Right ventricle myocardium inferior (tissue), 1 donor: ENCODE results near the gene TOGARAM1. TPM values are rescaled to one million over a fixed set of nuclear protein-coding genes. Genes with fewer than 3 reads are reported as not detected.

Source experiments
- ATAC-seq: fragments of 200-7000 bp; cut with Tn5 transposase; one replicate; pipeline ENCODE4 v1.9.1; 2020; ENCODE audit warnings: mild to moderate bottlenecking, moderate library complexity
- DNase-seq: peaks from one replicate; pipeline ENCODE4 v3.0.0; 2021; ENCODE audit errors: missing footprints
- intact Hi-C: fragments of 100-400 bp; cut with DNase I; formaldehyde crosslinking; loops from one replicate; pipeline ENCODE4 v1.11.0; 2022
- total RNA-seq: library from RNA; stranded (reverse); fragmentation: NEBNext Ultra II Directional; extraction: Animal tissue kit (Norgen Biotek cat#: 25700); gene quantifications from one replicate; pipeline ENCODE4 v1.2.1, GENCODE V29; 2021
- donor health status: DM: no; HTN: yes; CAD: no; lungs with severe emphysema.

The TOGARAM1 gene
- total RNA-seq, 1 donor from 2014 or later = 20.5 TPM

GRCh38 chr14:45015133-45015532 lies 53.1 kb downstream of the TOGARAM1 start:
- ATAC-seq (no peak), DNase-seq (no peak)
- intact Hi-C loops = no loop called here

- DNase-seq (no peak), ATAC-seq (no peak)
- intact Hi-C loops = no loop called here
These were observed 66.2 kb downstream of the TOGARAM1 start for GRCh38 chr14:45028107-45028626.

- no peak for ATAC-seq
- intact Hi-C loops = no loop called here
- no peak for DNase-seq
These were observed 72.7 kb downstream of the TOGARAM1 start for GRCh38 chr14:45034730-45035129.

GRCh38 chr14:45038256-45038655 lies 76.3 kb downstream of the TOGARAM1 start:
- ATAC-seq = no peak
- no peak for DNase-seq
- intact Hi-C loops = no loop called here

DNA sequence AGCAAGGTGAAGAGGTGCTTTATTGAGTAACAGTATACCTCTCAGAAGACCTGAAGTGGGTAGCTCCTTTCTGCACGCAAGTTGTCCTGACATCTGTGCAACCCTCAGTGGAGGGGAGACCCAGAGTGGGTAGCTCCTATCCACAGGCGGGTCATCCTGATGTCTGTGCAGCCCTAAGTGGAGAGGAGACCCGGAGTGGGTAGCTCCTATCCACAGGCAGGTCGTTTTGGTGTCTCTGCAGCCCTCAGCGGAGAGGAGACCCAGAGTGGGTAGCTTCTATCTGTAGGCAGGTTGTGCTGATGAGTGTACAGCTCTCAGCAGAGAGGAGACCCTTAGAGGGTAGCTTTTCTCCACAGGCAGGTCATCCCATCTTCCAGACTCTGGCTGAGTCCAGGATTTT lies 76.9 kb downstream of the TOGARAM1 start:
- intact Hi-C loops = no loop called here
- no peak for DNase-seq
- ATAC-seq = no peak

DNA sequence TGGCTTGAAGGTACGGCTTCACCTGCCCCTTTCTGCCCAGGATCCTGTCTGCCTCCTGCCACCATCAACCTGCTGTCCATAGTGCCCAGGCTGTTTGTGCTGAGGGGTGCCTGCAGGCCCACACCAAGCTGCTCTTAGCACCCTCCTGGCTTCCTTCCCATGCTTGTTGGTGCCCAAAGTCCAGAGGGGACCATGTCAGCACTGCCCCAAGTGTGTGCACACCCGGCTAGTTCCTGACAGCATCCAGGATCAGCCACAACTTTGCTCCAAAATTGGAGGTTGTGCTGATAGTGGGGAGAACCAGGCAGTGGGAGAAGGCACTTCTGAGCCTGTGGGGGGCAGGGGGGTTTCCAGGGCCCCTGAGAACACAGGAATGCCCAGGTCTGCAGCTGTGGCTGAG lies 77.4 kb downstream of the TOGARAM1 start:
- no peak for DNase-seq
- intact Hi-C loops = no loop called here
- no peak for ATAC-seq

GRCh38 chr14:45041641-45042040 lies 79.7 kb downstream of the TOGARAM1 start:
- intact Hi-C loops = no loop called here
- no peak for DNase-seq
- ATAC-seq = no peak

DNA sequence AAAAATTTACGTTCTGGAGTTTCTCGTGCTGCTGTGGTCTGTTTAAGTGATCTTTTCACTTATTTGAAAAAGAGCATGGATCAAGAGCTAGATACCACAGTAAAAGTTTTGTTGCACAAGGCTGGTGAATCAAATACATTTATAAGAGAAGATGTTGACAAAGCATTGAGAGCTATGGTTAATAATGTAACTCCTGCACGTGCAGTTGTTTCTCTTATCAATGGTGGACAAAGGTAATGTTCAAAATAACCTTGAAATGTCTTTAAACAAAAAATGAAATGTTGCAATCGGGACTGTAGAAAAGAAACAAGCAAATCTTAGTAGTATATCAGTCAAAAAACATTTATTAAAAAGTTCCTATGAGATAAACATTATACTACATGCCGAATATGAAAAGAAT lies 82.6 kb downstream of the TOGARAM1 start:
- intact Hi-C loops = no loop called here
- ATAC-seq = no peak
- DNase-seq = no peak

- no peak for DNase-seq
- ATAC-seq = no peak
- intact Hi-C loops = no loop called here
These were observed 86.4 kb downstream of the TOGARAM1 start for GRCh38 chr14:45048385-45048784.

DNA sequence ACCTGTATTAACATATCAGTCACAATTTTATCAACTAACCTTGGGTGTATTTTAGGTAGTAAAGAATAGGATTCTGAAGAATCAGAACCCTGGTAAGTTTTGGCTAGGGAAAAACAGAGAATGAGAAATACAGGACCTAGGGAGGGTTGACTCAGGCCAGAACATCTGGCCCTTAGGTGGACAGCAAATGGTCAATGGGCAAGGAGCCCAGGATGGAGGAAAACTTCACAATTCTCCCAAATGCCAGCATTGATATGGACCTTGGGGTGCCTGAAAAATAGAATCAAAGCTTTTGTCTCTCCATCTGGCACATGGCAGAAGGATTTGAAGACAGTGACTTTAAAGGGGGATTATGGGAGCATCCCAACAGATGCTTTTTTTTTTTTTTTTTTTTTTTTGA lies 89.2 kb downstream of the TOGARAM1 start:
- intact Hi-C loops = no loop called here
- ATAC-seq (no peak), DNase-seq (no peak)

DNA sequence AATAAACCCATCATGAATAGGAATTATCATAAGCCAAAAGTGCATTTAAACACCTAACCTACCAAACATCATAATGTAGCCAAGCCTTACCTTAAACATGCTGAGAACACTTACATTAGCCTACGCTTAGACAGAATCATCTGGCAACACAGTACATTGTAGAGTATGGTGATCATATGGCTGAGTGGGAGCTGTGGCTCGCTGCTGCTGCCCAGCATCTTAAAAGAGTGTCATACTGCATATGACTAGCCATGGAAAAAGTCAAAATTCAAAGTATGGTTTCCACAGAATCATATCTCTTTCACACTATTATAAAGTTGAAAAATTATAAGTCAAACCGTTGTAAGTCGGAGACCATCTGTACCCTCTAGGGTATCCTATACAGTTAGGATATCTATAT lies 89.9 kb downstream of the TOGARAM1 start:
- intact Hi-C loops = no loop called here
- no peak for ATAC-seq

GRCh38 chr14:45057349-45057748 lies 95.4 kb downstream of the TOGARAM1 start:
- no peak for ATAC-seq
- intact Hi-C loops = no loop called here
- DNase-seq = no peak

More for the DNA sequence above, 89.9 kb downstream of the TOGARAM1 start:
- no peak for DNase-seq

DNA sequence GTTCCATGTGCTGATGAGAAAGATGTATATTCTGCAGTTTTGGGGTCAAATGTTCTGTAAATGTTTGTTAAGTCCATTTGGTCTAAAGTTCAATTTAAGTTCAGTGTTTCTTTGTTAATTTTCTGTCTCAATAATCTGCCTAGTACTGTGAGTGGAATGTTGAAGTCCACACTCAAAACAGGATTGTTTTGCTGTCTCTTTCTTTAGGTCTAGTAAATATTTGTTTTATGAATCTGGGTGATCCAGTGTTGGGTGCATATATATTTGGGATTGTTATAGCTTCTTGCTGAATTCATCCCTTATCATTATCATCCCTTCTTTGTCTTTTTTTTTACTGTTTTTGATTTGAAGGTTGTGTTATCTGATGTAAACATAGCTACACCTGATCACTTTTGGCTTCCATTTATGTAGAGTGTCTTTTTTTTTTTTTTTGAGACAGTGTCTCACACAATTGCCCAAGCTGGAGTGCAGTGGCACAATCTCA lies 95.9 kb downstream of the TOGARAM1 start:
- ATAC-seq = no peak
- no peak for DNase-seq
- intact Hi-C loops = no loop called here

- intact Hi-C loops = no loop called here
- ATAC-seq (no peak), DNase-seq (no peak)
These were observed 98.6 kb downstream of the TOGARAM1 start for GRCh38 chr14:45060551-45060950.

- intact Hi-C loops = no loop called here
- DNase-seq = no peak
- peak; percentile 67 for ATAC-seq
These were observed 103.5 kb downstream of the TOGARAM1 start for GRCh38 chr14:45065540-45065939.

- intact Hi-C loops = no loop called here
- ATAC-seq (peak; percentile 50), DNase-seq (no peak)
These were observed 104.0 kb downstream of the TOGARAM1 start for GRCh38 chr14:45065956-45066355.

GRCh38 chr14:45066667-45067066 lies 104.7 kb downstream of the TOGARAM1 start:
- intact Hi-C loops = no loop called here
- no peak for DNase-seq
- no peak for ATAC-seq

DNA sequence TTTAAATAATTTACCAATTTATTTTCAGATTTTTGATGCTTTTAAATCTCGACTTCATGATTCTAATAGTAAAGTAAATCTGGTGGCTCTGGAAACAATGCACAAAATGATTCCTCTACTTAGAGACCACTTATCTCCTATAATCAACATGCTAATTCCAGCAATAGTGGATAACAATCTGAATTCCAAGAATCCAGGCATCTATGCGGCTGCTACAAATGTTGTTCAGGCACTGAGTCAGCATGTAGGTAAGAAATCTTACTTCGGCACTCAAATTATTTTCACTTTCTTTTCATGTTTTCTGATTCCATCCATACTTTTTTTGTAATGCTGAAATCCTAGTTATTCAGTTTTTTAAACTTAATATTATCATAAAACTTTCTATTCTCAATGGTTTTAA lies 106.4 kb downstream of the TOGARAM1 start:
- no peak for ATAC-seq
- intact Hi-C loops = no loop called here

GRCh38 chr14:45070215-45070614 lies 108.2 kb downstream of the TOGARAM1 start:
- intact Hi-C loops = no loop called here
- DNase-seq (no peak), ATAC-seq (no peak)

More for the DNA sequence above, 106.4 kb downstream of the TOGARAM1 start:
- DNase-seq = no peak

DNA sequence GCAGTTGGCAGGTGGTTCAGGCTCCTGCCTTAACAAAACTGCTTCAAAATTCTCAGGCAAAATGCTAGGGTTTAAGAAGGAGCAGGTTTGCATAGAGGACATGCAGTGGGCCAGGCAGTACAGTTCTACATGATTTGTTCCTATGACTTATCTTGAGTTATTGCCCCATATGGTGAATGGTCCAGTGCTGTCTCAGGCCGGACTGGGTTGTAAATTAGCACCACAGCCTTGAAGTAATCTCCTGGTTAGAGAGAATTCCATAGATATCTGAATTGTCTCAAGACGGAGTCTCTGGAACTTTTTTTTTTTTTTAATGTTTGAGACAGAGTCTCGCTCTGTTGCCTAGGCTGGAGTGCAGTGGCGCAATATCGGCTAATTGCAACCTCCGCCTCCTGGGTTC lies 110.1 kb downstream of the TOGARAM1 start:
- ATAC-seq (no peak), DNase-seq (no peak)
- intact Hi-C loops = no loop called here

DNA sequence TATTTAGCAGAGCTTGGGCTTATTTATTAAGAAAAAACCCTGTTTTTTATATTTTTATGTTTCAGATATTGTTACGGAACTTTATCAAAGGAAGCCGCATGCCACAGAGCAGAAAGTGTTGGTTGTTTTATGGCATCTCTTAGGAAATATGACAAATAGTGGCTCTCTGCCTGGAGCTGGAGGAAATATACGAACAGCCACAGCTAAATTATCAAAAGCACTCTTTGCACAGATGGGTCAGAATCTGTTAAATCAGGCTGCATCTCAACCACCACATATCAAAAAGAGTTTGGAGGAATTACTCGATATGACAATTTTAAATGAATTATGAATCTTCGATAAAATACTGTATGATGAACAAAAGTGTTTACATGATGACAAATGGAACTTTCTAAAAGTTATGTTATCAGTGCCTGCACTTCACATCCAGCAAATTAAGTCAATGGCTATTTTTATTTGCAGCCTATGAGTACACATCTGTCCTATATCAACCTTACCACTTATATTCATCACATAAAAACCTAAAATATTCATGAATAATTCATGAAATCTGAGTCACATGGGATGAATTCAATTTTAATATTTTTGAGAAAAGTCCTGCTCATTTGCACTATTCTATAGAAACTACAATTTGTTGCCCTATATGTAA lies 111.4 kb downstream of the TOGARAM1 start:
- no peak for DNase-seq
- intact Hi-C loops = no loop called here
- no peak for ATAC-seq
